Embryonic facial prominence (tissue), 1 donor: ENCODE measurements around the gene F2RL3.
"Not testable (repeated sequence)": the region's sequence is repeated elsewhere in the genome, so short reads cannot be mapped to it uniquely, and the experiment has no call there.

Source experiments
- DNase-seq: peaks from one replicate; pipeline ENCODE4 v3.0.0-alpha.2; 2016; ENCODE audit errors: extremely low spot score

F2RL3 gene

GRCh38 chr19:16921766-16922591 is 33.2 kb downstream of the F2RL3 start:
- no peak for DNase-seq

- no peak for DNase-seq
These were observed 33.8 kb downstream of the F2RL3 start for GRCh38 chr19:16922592-16922934.

- DNase-seq = no peak
These were observed 34.1 kb downstream of the F2RL3 start for GRCh38 chr19:16922949-16923348.

GRCh38 chr19:16927883-16928282 is 39.1 kb downstream of the F2RL3 start:
- no peak for DNase-seq

- DNase-seq = no peak
These were observed 39.6 kb downstream of the F2RL3 start for GRCh38 chr19:16928351-16928750.

- no peak for DNase-seq
These were observed 40.1 kb downstream of the F2RL3 start for GRCh38 chr19:16928916-16929315.

GRCh38 chr19:16930753-16931152 is 42.0 kb downstream of the F2RL3 start:
- no peak for DNase-seq

- DNase-seq = no peak
These were observed 42.5 kb downstream of the F2RL3 start for GRCh38 chr19:16931306-16931705.

- no peak for DNase-seq
These were observed 45.7 kb downstream of the F2RL3 start for GRCh38 chr19:16934489-16934888.

GRCh38 chr19:16936901-16937300 is 48.1 kb downstream of the F2RL3 start:
- DNase-seq = no peak

GRCh38 chr19:16937796-16938195 is 49.0 kb downstream of the F2RL3 start:
- DNase-seq = not testable (repeated sequence)

- DNase-seq = no peak
These were observed 49.4 kb downstream of the F2RL3 start for GRCh38 chr19:16938211-16938610.

- not testable (repeated sequence) for DNase-seq
These were observed 51.3 kb downstream of the F2RL3 start for GRCh38 chr19:16940063-16940462.

- DNase-seq = no peak
These were observed 51.8 kb downstream of the F2RL3 start for GRCh38 chr19:16940626-16941025.
